Upper lobe of right lung (tissue), 1 donor: Measurements from ENCODE around the gene SLC22A13. TPM values are rescaled to one million over a fixed set of nuclear protein-coding genes. Genes with fewer than 3 reads are reported as not detected.

Source experiments
- ATAC-seq: fragments of 200-7000 bp; cut with Tn5 transposase; one replicate; pipeline ENCODE4 v1.9.1; 2020; ENCODE audit warnings: mild to moderate bottlenecking, moderate library complexity
- DNase-seq: peaks from one replicate; pipeline ENCODE4 v3.0.0-alpha.2; 2020
- H3K27ac ChIP-seq: fragments of 200-600 bp; one replicate; pipeline ENCODE4 v1.8.0; 2022
- H3K27me3 ChIP-seq: fragments of 200-600 bp; one replicate; pipeline ENCODE4 v1.8.0; 2022; ENCODE audit warnings: mild to moderate bottlenecking
- H3K36me3 ChIP-seq: fragments of 200-600 bp; one replicate; pipeline ENCODE4 v1.8.0; 2022
- H3K4me1 ChIP-seq: fragments of 200-600 bp; one replicate; pipeline ENCODE4 v1.8.0; 2022
- H3K4me3 ChIP-seq: fragments of 200-600 bp; one replicate; pipeline ENCODE4 v1.8.0; 2022; ENCODE audit warnings: mild to moderate bottlenecking
- H3K9me3 ChIP-seq: fragments of 200-600 bp; one replicate; pipeline ENCODE4 v1.8.0; 2022
- intact Hi-C: fragments of 100-400 bp; cut with DNase I; formaldehyde crosslinking; loops from one replicate; pipeline ENCODE4 v1.11.0; 2022
- total RNA-seq: library from RNA; stranded (reverse); fragmentation: NEBNext Ultra II Directional; extraction: Animal tissue kit (Norgen Biotek cat#: 25700); gene quantifications from one replicate; pipeline ENCODE4 v1.2.1, GENCODE V29; 2021
- TF ChIP-seq, protein P1 (sequence below): fragments of 200-600 bp; IDR thresholded peaks from one replicate; pipeline ENCODE4 v1.8.0; 2022; ENCODE audit warnings: antibody characterized with exemption
- donor health status: DM: no; HTN: yes; CAD: no; lungs with severe emphysema.

SLC22A13 gene
- total RNA-seq, 1 donor from 2014 or later: 0.41 TPM

- DNase-seq: no peak
- H3K27me3 ChIP-seq: no peaks in the 10 kb centered on the region
- H3K36me3 ChIP-seq: no peaks in the 10 kb centered on the region
- intact Hi-C loops: no loop called here
- no peaks in the 10 kb centered on the region for H3K9me3 ChIP-seq
- no peak overlapping the region for H3K4me3 ChIP-seq
- TF ChIP-seq, protein P1, sequence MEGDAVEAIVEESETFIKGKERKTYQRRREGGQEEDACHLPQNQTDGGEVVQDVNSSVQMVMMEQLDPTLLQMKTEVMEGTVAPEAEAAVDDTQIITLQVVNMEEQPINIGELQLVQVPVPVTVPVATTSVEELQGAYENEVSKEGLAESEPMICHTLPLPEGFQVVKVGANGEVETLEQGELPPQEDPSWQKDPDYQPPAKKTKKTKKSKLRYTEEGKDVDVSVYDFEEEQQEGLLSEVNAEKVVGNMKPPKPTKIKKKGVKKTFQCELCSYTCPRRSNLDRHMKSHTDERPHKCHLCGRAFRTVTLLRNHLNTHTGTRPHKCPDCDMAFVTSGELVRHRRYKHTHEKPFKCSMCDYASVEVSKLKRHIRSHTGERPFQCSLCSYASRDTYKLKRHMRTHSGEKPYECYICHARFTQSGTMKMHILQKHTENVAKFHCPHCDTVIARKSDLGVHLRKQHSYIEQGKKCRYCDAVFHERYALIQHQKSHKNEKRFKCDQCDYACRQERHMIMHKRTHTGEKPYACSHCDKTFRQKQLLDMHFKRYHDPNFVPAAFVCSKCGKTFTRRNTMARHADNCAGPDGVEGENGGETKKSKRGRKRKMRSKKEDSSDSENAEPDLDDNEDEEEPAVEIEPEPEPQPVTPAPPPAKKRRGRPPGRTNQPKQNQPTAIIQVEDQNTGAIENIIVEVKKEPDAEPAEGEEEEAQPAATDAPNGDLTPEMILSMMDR: no peak
- no peak overlapping the region for H3K27ac ChIP-seq
- no peak for ATAC-seq
- H3K4me1 ChIP-seq: no peaks in the 10 kb centered on the region
Observed at GRCh38 chr3:38313263-38313662, 47.7 kb downstream of the SLC22A13 start.

DNA sequence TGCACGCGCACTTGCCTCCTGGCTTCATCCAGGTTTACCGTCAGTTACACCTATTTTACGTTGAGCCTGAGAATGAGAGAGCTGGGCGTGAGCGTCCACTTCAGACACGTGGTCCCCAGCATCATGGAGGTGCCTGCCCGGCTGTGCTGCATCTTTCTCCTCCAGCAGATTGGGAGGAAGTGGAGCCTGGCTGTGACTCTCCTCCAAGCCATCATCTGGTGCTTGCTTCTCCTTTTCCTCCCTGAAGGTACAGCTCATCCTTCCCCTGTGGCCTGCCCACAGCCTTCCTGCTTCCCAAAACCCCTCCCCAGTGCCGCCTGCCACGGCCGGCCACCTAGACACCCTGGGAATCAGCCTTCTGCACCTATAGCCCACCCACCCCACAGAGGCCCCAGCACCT lies 48.1 kb downstream of the SLC22A13 start:
- Histone ChIP-seq H3K36me3 (no peaks in the 10 kb centered on the region), H3K27ac (no peak overlapping the region), H3K4me3 (no peak overlapping the region), H3K4me1 (no peaks in the 10 kb centered on the region), H3K9me3 (no peaks in the 10 kb centered on the region), H3K27me3 (no peaks in the 10 kb centered on the region)
- DNase-seq (no peak), ATAC-seq (no peak)
- TF ChIP-seq, protein P1: no peak
- intact Hi-C loops: no loop called here

DNA sequence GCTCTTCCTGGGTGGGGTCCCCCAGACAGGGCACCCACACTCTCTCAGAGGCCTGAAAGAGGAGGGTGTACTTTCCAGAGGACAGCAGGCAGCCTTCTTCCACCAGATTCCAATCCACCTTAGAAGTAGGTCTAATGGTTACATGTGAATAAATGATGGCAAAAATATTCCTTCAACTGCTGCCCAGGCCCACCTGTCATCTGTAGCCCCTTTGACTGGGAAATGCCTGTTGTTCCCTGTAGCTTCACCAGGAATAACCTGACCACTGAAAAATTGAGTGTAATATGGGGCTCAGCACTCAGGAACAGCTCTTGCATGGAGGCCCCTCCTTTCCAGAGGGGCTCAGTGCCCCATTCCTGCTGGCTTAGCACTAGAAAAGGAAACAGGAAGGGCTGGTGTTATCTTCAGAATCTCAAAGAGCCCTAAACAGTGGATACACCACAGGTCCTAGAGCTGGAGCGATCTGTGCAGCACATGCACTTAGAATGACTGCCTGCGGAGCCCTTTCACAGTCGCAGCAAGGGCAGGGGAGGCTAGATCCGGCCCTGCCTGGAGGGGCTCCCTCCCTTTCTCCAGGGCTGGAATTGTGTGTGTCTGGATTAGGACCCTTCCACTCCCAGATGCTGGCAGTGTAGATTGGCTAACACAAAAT lies 48.6 kb downstream of the SLC22A13 start:
- no peaks in the 10 kb centered on the region for H3K36me3 ChIP-seq
- no peak overlapping the region for H3K4me3 ChIP-seq
- TF ChIP-seq, protein P1: no peak
- H3K4me1 ChIP-seq: no peaks in the 10 kb centered on the region
- intact Hi-C loops: no loop called here
- ATAC-seq (no peak), DNase-seq (no peak)
- H3K27ac ChIP-seq: no peak overlapping the region
- H3K27me3 ChIP-seq: no peaks in the 10 kb centered on the region
- no peaks in the 10 kb centered on the region for H3K9me3 ChIP-seq

GRCh38 chr3:38314764-38315487 lies 49.3 kb downstream of the SLC22A13 start:
- H3K4me3 ChIP-seq: no peak overlapping the region
- no peaks in the 10 kb centered on the region for H3K36me3 ChIP-seq
- TF ChIP-seq, protein P1: no peak
- intact Hi-C loops: no loop called here
- H3K4me1 ChIP-seq: no peaks in the 10 kb centered on the region
- DNase-seq (no peak), ATAC-seq (no peak)
- H3K27ac ChIP-seq: no peak overlapping the region
- no peaks in the 10 kb centered on the region for H3K27me3 ChIP-seq
- no peaks in the 10 kb centered on the region for H3K9me3 ChIP-seq

GRCh38 chr3:38315488-38316230 lies 50.0 kb downstream of the SLC22A13 start:
- H3K27me3 ChIP-seq: no peaks in the 10 kb centered on the region
- H3K36me3 ChIP-seq: no peaks in the 10 kb centered on the region
- H3K27ac ChIP-seq: no peak overlapping the region
- TF ChIP-seq, protein P1: no peak
- DNase-seq (no peak), ATAC-seq (no peak)
- intact Hi-C loops: no loop called here
- no peak overlapping the region for H3K4me3 ChIP-seq
- no peaks in the 10 kb centered on the region for H3K9me3 ChIP-seq
- H3K4me1 ChIP-seq: no peaks in the 10 kb centered on the region
